ENCODE data around the gene MARCHF2.
"Not testable (repeated sequence)": the region's sequence is repeated elsewhere in the genome, so short reads cannot be mapped to it uniquely, and the experiment has no call there.

Gene MARCHF2

GRCh38 chr19:8370176-8371010 is 42.7 kb upstream of the MARCHF2 start:
- H3K9me3 Mint-ChIP-seq, result no peaks in the 10 kb centered on the region

GRCh38 chr19:8371011-8371804 is 41.9 kb upstream of the MARCHF2 start:
- H3K36me3 Mint-ChIP-seq (ENCODE audit: low read depth), result peaks cover 34% of the 10 kb centered on the region
- H3K4me3 Mint-ChIP-seq, result no peak overlapping the region
- peak overlapping the region; percentile 99 for H3K27ac Mint-ChIP-seq
- no peak for DNase-seq
- no peak for TF ChIP-seq CTCF (IDR thresholded peaks at IDR 0.05)
- H3K4me1 Mint-ChIP-seq, result peaks cover 34% of the 10 kb centered on the region
- peaks cover 9% of the 10 kb centered on the region for H3K27me3 Mint-ChIP-seq (ENCODE audit: low read depth, poor library complexity)
- no peaks in the 10 kb centered on the region for H3K9me3 Mint-ChIP-seq

More at GRCh38 chr19:8370176-8371010, 42.7 kb upstream of the MARCHF2 start:
- Mint-ChIP-seq H3K4me1 (peaks cover 39% of the 10 kb centered on the region), H3K4me3 (no peak overlapping the region), H3K36me3 (ENCODE audit: low read depth) (peaks cover 36% of the 10 kb centered on the region), H3K27me3 (ENCODE audit: low read depth, poor library complexity) (peaks cover 16% of the 10 kb centered on the region), H3K27ac (peak overlapping the region; percentile 42)
- no peak for DNase-seq
- TF ChIP-seq CTCF (IDR thresholded peaks at IDR 0.05), result no peak

GRCh38 chr19:8373867-8374813 is 39.0 kb upstream of the MARCHF2 start:
- DNase-seq, result no peak
- peaks cover 45% of the 10 kb centered on the region for H3K36me3 Mint-ChIP-seq (ENCODE audit: low read depth)
- H3K4me3 Mint-ChIP-seq, result no peak overlapping the region
- TF ChIP-seq CTCF (IDR thresholded peaks at IDR 0.05), result no peak
- H3K27ac Mint-ChIP-seq, result no peak overlapping the region
- H3K9me3 Mint-ChIP-seq, result peaks cover 5% of the 10 kb centered on the region
- H3K4me1 Mint-ChIP-seq, result peaks cover 24% of the 10 kb centered on the region
- no peaks in the 10 kb centered on the region for H3K27me3 Mint-ChIP-seq (ENCODE audit: low read depth, poor library complexity)

DNA sequence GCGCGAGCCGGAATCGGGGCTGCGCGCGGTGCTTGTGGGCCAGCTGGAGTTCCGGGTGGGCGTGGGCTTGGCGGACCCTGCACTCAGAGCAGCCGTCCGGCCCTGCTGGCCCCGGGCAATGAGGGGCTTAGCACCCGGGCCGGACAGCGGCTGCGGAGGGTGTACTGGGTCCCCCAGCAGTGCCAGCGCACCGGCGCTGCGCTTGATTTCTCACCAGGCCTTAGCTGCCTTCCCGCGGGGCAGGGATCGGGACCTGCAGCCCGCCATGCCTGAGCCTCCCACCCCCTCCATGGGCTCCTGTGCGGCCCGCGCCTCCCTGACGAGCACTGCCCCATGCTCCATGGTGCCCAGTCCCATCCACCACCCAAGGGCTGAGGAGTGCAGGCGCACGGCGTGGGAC is 37.3 kb upstream of the MARCHF2 start:
- Mint-ChIP-seq H3K9me3 (peaks cover 10% of the 10 kb centered on the region), H3K4me1 (peaks cover 36% of the 10 kb centered on the region), H3K36me3 (ENCODE audit: low read depth) (peaks cover 57% of the 10 kb centered on the region)
- H3K4me3 Mint-ChIP-seq; H3K27me3 Mint-ChIP-seq (ENCODE audit: low read depth, poor library complexity); H3K27ac Mint-ChIP-seq; DNase-seq: not testable (repeated sequence)

GRCh38 chr19:8376373-8376974 is 36.6 kb upstream of the MARCHF2 start:
- peaks cover 57% of the 10 kb centered on the region for H3K36me3 Mint-ChIP-seq (ENCODE audit: low read depth)
- H3K9me3 Mint-ChIP-seq, result peaks cover 10% of the 10 kb centered on the region
- peaks cover 37% of the 10 kb centered on the region for H3K4me1 Mint-ChIP-seq
- not testable (repeated sequence) for H3K4me3 Mint-ChIP-seq; DNase-seq; H3K27me3 Mint-ChIP-seq (ENCODE audit: low read depth, poor library complexity)
- peak overlapping the region; percentile 45 for H3K27ac Mint-ChIP-seq

DNA sequence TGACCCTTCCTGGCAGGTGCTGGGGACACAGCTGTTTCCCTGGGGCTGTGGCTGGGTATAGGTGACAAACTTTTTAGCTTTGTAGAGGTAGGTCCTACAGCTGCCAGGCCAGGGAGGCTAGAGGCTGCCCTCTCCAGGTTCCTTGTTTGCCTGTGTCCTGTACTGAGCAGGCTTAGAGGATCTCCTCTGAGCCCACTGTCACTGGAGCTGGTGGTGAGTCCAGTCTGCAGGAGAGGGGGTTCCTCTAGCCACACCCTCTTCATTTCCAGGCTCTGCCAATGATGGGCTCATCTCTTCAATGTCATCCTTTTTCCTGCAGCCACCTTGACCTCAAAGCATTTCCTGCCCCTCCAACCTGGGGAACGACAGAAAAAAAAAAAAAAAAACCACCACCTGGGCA is 35.5 kb upstream of the MARCHF2 start:
- peaks cover 6% of the 10 kb centered on the region for H3K27me3 Mint-ChIP-seq (ENCODE audit: low read depth, poor library complexity)
- H3K36me3 Mint-ChIP-seq (ENCODE audit: low read depth), result peaks cover 57% of the 10 kb centered on the region
- TF ChIP-seq CTCF (IDR thresholded peaks at IDR 0.05), result no peak
- H3K9me3 Mint-ChIP-seq, result peaks cover 10% of the 10 kb centered on the region
- H3K4me1 Mint-ChIP-seq, result peaks cover 43% of the 10 kb centered on the region
- no peak for DNase-seq
- no peak overlapping the region for H3K4me3 Mint-ChIP-seq
- no peak overlapping the region for H3K27ac Mint-ChIP-seq

- peaks cover 46% of the 10 kb centered on the region for H3K36me3 Mint-ChIP-seq (ENCODE audit: low read depth)
- not testable (repeated sequence) for H3K27ac Mint-ChIP-seq; H3K4me3 Mint-ChIP-seq; H3K27me3 Mint-ChIP-seq (ENCODE audit: low read depth, poor library complexity); DNase-seq
- peaks cover 10% of the 10 kb centered on the region for H3K9me3 Mint-ChIP-seq
- H3K4me1 Mint-ChIP-seq, result peaks cover 43% of the 10 kb centered on the region
Observed at GRCh38 chr19:8379156-8379891, 33.8 kb upstream of the MARCHF2 start.

DNA sequence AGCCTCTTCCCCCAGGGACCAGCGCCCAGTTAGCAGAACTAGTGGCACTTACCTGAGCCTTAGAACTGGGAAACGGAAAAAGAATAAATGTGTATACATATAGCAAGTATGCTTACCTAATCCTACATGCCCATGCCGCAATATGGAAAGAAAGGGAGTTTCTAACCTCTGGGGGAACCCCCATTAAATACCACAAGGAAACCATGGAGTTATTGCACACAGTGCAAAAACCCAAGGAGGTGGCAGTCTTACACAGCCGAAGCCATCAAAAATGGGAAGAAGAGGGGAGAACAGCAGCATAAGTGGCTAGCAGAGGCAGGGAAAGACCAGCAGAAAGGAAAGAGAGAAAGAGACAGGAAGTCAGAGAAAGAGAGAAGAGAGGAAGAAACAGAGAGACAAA is 28.5 kb upstream of the MARCHF2 start:
- not testable (repeated sequence) for H3K27me3 Mint-ChIP-seq (ENCODE audit: low read depth, poor library complexity); H3K4me3 Mint-ChIP-seq; DNase-seq
- H3K4me1 Mint-ChIP-seq, result peaks cover 30% of the 10 kb centered on the region
- H3K27ac Mint-ChIP-seq, result peak overlapping the region; percentile 58
- H3K36me3 Mint-ChIP-seq (ENCODE audit: low read depth), result peaks cover 28% of the 10 kb centered on the region
- peaks cover 10% of the 10 kb centered on the region for H3K9me3 Mint-ChIP-seq

All from nephron progenitor cell (in vitro differentiated cells).